WTC11 (cell line): ENCODE results near the gene CDC6. TPM values are rescaled to one million over a fixed set of nuclear protein-coding genes. Genes with fewer than 3 reads are reported as not detected.

Source experiments
- ATAC-seq: fragments of 200-7000 bp; cut with Tn5 transposase; 2 replicates; pipeline ENCODE4 v1.10.0; 2021; ENCODE audit warnings: mild to moderate bottlenecking, moderate library complexity
- CTCF ChIA-PET: fragments of 300-600 bp; sonication (Branson Sonifier 250); formaldehyde crosslinking; loops from one replicate; lab custom pipeline; 2021; ENCODE audit warnings: antibody characterized with exemption; lab: Charles Lee
- POLR2A ChIA-PET: fragments of 350-600 bp; sonication (Branson Sonifier 250); formaldehyde crosslinking; loops from one replicate; lab custom pipeline; 2021; ENCODE audit warnings: antibody characterized with exemption; lab: Charles Lee
- DNase-seq: peaks from one replicate; pipeline ENCODE4 v3.0.0; 2021; ENCODE audit warnings: low spot score
- H3K27ac Mint-ChIP-seq: 2 replicates; pipeline ENCODE4 v1.8.0; 2021; ENCODE audit warnings: mixed read lengths
- H3K27me3 Mint-ChIP-seq: 2 replicates; pipeline ENCODE4 v1.8.0; 2021; ENCODE audit warnings: low read depth, mild to moderate bottlenecking, moderate library complexity, mixed read lengths
- H3K36me3 Mint-ChIP-seq: 2 replicates; pipeline ENCODE4 v1.8.0; 2021; ENCODE audit warnings: mixed read lengths
- H3K4me1 Mint-ChIP-seq: 2 replicates; pipeline ENCODE4 v1.8.0; 2022; ENCODE audit warnings: mixed read lengths
- H3K4me3 Mint-ChIP-seq: 2 replicates; pipeline ENCODE4 v1.8.0; 2021; ENCODE audit warnings: mild to moderate bottlenecking, moderate library complexity, mixed read lengths
- H3K9me3 Mint-ChIP-seq: 2 replicates; pipeline ENCODE4 v1.8.0; 2021; ENCODE audit warnings: mixed read lengths
- ELF4 ChIP-seq: sonication (generic); formaldehyde crosslinking; IDR thresholded peaks from 2 replicates; pipeline ENCODE4 v1.8.1; 2022; ENCODE audit warnings: low read depth, mild to moderate bottlenecking, moderate library complexity, missing genetic modification reagents
- ESRRA ChIP-seq: sonication (generic); formaldehyde crosslinking; IDR thresholded peaks from 2 replicates; pipeline ENCODE4 v1.8.1; 2022; ENCODE audit warnings: mild to moderate bottlenecking, missing genetic modification reagents, borderline replicate concordance
- IRF2 ChIP-seq: sonication (generic); formaldehyde crosslinking; IDR thresholded peaks from 2 replicates; pipeline ENCODE4 v1.8.0; 2022; ENCODE audit warnings: low read depth, missing genetic modification reagents, borderline replicate concordance
- KAT7 ChIP-seq: sonication (generic); formaldehyde crosslinking; IDR thresholded peaks from 2 replicates; pipeline ENCODE4 v1.8.1; 2023; ENCODE audit warnings: missing genetic modification reagents, mild to moderate bottlenecking, borderline replicate concordance
- NFYB ChIP-seq: sonication (generic); formaldehyde crosslinking; conservative IDR thresholded peaks from 2 replicates; pipeline ENCODE4 v1.8.0; 2022; ENCODE audit warnings: low read depth, missing genetic modification reagents
- NR3C1 ChIP-seq: sonication (generic); formaldehyde crosslinking; conservative IDR thresholded peaks from 2 replicates; pipeline ENCODE4 v1.8.1; 2023; ENCODE audit warnings: low read depth, mild to moderate bottlenecking, missing genetic modification reagents
- RELA ChIP-seq: sonication (generic); formaldehyde crosslinking; IDR thresholded peaks from 2 replicates; pipeline ENCODE4 v1.8.1; 2022; ENCODE audit warnings: missing genetic modification reagents, mild to moderate bottlenecking, borderline replicate concordance
- RORB ChIP-seq: fragments of 250-450 bp; sonication (Bioruptor Pico); IDR thresholded peaks from 2 replicates; pipeline ENCODE4 v1.9.0; 2021; ENCODE audit warnings: mild to moderate bottlenecking
- SOX15 ChIP-seq: fragments of 250-450 bp; sonication (Bioruptor Pico); IDR thresholded peaks from 2 replicates; pipeline ENCODE4 v1.9.0; 2021; ENCODE audit warnings: mild to moderate bottlenecking
- TEAD1 ChIP-seq: sonication (generic); formaldehyde crosslinking; IDR thresholded peaks from 2 replicates; pipeline ENCODE4 v1.8.0; 2022; ENCODE audit warnings: mild to moderate bottlenecking, missing genetic modification reagents
- ZNF219 ChIP-seq: sonication (generic); formaldehyde crosslinking; IDR thresholded peaks from 2 replicates; pipeline ENCODE4 v1.8.0; 2023; ENCODE audit warnings: missing genetic modification reagents, mild to moderate bottlenecking, borderline replicate concordance
- ZNF263 ChIP-seq: sonication (generic); formaldehyde crosslinking; IDR thresholded peaks from 2 replicates; pipeline ENCODE4 v1.8.1; 2022; ENCODE audit warnings: low read depth, mild to moderate bottlenecking, moderate library complexity, missing genetic modification reagents
- ZNF416 ChIP-seq: fragments of 250-450 bp; sonication (Bioruptor Pico); IDR thresholded peaks from 2 replicates; pipeline ENCODE4 v1.9.0; 2021; ENCODE audit warnings: mild to moderate bottlenecking, inconsistent platforms
- total RNA-seq: library from RNA; stranded (reverse); gene quantifications from 3 replicates; pipeline ENCODE4 v1.2.3, GENCODE V29; 2021
- TF ChIP-seq, protein P1 (sequence below): fragments of 200-600 bp; IDR thresholded peaks from 2 replicates; pipeline ENCODE4 v1.8.0; 2022; ENCODE audit warnings: antibody characterized with exemption
- TF ChIP-seq, protein P2 (sequence below): sonication (generic); formaldehyde crosslinking; IDR thresholded peaks from 2 replicates; pipeline ENCODE4 v1.8.0; 2022; ENCODE audit warnings: mild to moderate bottlenecking, missing genetic modification reagents
- TF ChIP-seq, protein P3 (sequence below): sonication (generic); formaldehyde crosslinking; IDR thresholded peaks from 2 replicates; pipeline ENCODE4 v1.8.0; 2022; ENCODE audit warnings: mild to moderate bottlenecking, missing genetic modification reagents
- TF ChIP-seq, protein P4 (sequence below): fragments of 250-450 bp; sonication (Bioruptor Pico); IDR thresholded peaks from 2 replicates; pipeline ENCODE4 v1.9.0; 2021; ENCODE audit warnings: moderate library complexity, mild to moderate bottlenecking, inconsistent platforms, borderline replicate concordance
- TF ChIP-seq, protein P5 (sequence below): sonication (generic); formaldehyde crosslinking; IDR thresholded peaks from 2 replicates; pipeline ENCODE4 v1.8.1; 2023; ENCODE audit warnings: mild to moderate bottlenecking, missing genetic modification reagents, borderline replicate concordance
- TF ChIP-seq, protein P6 (sequence below): sonication (generic); formaldehyde crosslinking; IDR thresholded peaks from 2 replicates; pipeline ENCODE4 v1.8.1; 2022; ENCODE audit warnings: mild to moderate bottlenecking, missing genetic modification reagents, moderate library complexity, borderline replicate concordance
- TF ChIP-seq, protein P7 (sequence below): fragments of 250-450 bp; sonication (Bioruptor Pico); IDR thresholded peaks from 2 replicates; pipeline ENCODE4 v1.9.0; 2021; ENCODE audit warnings: mild to moderate bottlenecking, borderline replicate concordance

Gene CDC6
- total RNA-seq, 1 experiment from 2014 or later = 125 TPM

DNA sequence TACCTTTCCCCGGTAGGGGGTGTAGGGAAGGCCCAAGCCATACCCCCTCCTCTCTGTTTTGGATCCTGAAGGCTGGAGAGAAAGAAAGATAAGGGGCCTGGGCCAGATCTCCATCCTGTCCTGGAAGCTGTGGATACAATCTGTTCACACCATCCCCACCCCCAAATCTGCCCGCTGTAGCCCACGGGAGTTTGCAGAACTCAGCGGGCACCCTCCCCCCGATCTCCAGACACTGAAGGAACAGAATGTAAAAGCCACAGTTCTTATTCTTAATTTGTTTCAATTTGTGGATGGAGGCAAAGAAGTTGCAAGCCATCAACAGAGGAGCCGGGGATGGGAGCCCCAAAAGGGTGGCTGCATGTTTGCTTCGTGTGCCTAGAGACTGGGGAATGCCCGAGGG is 49.7 kb downstream of the CDC6 start (continued):
- TF ChIP-seq, protein P1, sequence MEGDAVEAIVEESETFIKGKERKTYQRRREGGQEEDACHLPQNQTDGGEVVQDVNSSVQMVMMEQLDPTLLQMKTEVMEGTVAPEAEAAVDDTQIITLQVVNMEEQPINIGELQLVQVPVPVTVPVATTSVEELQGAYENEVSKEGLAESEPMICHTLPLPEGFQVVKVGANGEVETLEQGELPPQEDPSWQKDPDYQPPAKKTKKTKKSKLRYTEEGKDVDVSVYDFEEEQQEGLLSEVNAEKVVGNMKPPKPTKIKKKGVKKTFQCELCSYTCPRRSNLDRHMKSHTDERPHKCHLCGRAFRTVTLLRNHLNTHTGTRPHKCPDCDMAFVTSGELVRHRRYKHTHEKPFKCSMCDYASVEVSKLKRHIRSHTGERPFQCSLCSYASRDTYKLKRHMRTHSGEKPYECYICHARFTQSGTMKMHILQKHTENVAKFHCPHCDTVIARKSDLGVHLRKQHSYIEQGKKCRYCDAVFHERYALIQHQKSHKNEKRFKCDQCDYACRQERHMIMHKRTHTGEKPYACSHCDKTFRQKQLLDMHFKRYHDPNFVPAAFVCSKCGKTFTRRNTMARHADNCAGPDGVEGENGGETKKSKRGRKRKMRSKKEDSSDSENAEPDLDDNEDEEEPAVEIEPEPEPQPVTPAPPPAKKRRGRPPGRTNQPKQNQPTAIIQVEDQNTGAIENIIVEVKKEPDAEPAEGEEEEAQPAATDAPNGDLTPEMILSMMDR = no peak
- TF ChIP-seq, protein P2, sequence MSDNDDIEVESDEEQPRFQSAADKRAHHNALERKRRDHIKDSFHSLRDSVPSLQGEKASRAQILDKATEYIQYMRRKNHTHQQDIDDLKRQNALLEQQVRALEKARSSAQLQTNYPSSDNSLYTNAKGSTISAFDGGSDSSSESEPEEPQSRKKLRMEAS = no peak
- TF ChIP-seq KAT7 (CRISPR knock-in tag) = no peak
- TF ChIP-seq, protein P3, sequence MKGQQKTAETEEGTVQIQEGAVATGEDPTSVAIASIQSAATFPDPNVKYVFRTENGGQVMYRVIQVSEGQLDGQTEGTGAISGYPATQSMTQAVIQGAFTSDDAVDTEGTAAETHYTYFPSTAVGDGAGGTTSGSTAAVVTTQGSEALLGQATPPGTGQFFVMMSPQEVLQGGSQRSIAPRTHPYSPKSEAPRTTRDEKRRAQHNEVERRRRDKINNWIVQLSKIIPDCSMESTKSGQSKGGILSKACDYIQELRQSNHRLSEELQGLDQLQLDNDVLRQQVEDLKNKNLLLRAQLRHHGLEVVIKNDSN (CRISPR knock-in tag) = no peak

DNA sequence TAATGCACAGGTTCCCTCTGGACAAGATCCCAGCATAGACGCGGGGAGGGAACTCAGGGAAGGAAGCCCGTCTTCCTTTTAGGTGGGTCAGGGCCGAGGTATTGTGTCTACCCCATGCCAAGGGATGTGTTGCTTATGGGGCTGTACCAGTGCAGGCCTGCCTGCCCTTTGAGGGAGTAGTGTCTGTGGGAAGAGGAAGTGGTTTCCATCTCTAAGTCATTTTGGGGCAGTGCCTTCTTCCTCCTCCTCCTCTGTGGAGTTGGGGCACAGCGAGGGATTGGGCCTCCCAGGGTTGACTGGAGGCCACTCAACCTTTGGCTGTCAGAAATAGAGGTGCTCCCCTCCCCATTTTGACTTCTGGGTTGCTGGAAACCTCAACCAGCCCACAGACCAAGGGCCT is 50.4 kb downstream of the CDC6 start:
- POLR2A ChIA-PET = no interaction called here
- TF ChIP-seq KAT7 (CRISPR knock-in tag) (no peak), ZNF263 (CRISPR knock-in tag) (no peak), ZNF219 (no peak), ELF4 (CRISPR knock-in tag) (no peak), TEAD1 (CRISPR knock-in tag) (no peak), SOX15 (CRISPR knock-in tag) (no peak), RELA (CRISPR knock-in tag) (no peak), RORB (no peak), IRF2 (no peak), NR3C1 (CRISPR knock-in tag) (no peak), NFYB (CRISPR knock-in tag) (no peak), ZNF416 (CRISPR knock-in tag) (no peak), ESRRA (CRISPR knock-in tag) (no peak)
- TF ChIP-seq, protein P4, sequence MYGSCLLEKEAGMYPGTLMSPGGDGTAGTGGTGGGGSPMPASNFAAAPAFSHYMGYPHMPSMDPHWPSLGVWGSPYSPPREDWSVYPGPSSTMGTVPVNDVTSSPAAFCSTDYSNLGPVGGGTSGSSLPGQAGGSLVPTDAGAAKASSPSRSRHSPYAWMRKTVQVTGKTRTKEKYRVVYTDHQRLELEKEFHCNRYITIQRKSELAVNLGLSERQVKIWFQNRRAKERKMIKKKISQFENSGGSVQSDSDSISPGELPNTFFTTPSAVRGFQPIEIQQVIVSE = no peak
- TF ChIP-seq, protein P5, sequence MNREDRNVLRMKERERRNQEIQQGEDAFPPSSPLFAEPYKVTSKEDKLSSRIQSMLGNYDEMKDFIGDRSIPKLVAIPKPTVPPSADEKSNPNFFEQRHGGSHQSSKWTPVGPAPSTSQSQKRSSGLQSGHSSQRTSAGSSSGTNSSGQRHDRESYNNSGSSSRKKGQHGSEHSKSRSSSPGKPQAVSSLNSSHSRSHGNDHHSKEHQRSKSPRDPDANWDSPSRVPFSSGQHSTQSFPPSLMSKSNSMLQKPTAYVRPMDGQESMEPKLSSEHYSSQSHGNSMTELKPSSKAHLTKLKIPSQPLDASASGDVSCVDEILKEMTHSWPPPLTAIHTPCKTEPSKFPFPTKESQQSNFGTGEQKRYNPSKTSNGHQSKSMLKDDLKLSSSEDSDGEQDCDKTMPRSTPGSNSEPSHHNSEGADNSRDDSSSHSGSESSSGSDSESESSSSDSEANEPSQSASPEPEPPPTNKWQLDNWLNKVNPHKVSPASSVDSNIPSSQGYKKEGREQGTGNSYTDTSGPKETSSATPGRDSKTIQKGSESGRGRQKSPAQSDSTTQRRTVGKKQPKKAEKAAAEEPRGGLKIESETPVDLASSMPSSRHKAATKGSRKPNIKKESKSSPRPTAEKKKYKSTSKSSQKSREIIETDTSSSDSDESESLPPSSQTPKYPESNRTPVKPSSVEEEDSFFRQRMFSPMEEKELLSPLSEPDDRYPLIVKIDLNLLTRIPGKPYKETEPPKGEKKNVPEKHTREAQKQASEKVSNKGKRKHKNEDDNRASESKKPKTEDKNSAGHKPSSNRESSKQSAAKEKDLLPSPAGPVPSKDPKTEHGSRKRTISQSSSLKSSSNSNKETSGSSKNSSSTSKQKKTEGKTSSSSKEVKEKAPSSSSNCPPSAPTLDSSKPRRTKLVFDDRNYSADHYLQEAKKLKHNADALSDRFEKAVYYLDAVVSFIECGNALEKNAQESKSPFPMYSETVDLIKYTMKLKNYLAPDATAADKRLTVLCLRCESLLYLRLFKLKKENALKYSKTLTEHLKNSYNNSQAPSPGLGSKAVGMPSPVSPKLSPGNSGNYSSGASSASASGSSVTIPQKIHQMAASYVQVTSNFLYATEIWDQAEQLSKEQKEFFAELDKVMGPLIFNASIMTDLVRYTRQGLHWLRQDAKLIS (CRISPR knock-in tag) = no peak
- TF ChIP-seq, protein P6, sequence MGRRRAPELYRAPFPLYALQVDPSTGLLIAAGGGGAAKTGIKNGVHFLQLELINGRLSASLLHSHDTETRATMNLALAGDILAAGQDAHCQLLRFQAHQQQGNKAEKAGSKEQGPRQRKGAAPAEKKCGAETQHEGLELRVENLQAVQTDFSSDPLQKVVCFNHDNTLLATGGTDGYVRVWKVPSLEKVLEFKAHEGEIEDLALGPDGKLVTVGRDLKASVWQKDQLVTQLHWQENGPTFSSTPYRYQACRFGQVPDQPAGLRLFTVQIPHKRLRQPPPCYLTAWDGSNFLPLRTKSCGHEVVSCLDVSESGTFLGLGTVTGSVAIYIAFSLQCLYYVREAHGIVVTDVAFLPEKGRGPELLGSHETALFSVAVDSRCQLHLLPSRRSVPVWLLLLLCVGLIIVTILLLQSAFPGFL = no peak
- TF ChIP-seq, protein P7, sequence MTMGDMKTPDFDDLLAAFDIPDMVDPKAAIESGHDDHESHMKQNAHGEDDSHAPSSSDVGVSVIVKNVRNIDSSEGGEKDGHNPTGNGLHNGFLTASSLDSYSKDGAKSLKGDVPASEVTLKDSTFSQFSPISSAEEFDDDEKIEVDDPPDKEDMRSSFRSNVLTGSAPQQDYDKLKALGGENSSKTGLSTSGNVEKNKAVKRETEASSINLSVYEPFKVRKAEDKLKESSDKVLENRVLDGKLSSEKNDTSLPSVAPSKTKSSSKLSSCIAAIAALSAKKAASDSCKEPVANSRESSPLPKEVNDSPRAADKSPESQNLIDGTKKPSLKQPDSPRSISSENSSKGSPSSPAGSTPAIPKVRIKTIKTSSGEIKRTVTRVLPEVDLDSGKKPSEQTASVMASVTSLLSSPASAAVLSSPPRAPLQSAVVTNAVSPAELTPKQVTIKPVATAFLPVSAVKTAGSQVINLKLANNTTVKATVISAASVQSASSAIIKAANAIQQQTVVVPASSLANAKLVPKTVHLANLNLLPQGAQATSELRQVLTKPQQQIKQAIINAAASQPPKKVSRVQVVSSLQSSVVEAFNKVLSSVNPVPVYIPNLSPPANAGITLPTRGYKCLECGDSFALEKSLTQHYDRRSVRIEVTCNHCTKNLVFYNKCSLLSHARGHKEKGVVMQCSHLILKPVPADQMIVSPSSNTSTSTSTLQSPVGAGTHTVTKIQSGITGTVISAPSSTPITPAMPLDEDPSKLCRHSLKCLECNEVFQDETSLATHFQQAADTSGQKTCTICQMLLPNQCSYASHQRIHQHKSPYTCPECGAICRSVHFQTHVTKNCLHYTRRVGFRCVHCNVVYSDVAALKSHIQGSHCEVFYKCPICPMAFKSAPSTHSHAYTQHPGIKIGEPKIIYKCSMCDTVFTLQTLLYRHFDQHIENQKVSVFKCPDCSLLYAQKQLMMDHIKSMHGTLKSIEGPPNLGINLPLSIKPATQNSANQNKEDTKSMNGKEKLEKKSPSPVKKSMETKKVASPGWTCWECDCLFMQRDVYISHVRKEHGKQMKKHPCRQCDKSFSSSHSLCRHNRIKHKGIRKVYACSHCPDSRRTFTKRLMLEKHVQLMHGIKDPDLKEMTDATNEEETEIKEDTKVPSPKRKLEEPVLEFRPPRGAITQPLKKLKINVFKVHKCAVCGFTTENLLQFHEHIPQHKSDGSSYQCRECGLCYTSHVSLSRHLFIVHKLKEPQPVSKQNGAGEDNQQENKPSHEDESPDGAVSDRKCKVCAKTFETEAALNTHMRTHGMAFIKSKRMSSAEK (CRISPR knock-in tag) = no peak
- no peak for ATAC-seq

More for the DNA sequence above, 50.4 kb downstream of the CDC6 start:
- Mint-ChIP-seq H3K9me3 (no peaks in the 10 kb centered on the region), H3K4me3 (no peak overlapping the region), H3K27ac (no peak overlapping the region), H3K4me1 (peaks cover 8% of the 10 kb centered on the region), H3K36me3 (no peaks in the 10 kb centered on the region), H3K27me3 (peaks cover 54% of the 10 kb centered on the region)
- no peak for DNase-seq
- CTCF ChIA-PET = interaction anchor here (0.8 to 1.2 kb wide), 2 partner anchors 10 to 17 kb away, joined by 5 to 7 read pairs; no protein-coding TSS in a partner anchor
